GM20000 (cell line): ENCODE data around the gene ALDH1A3.

ENCODE experiments used
- DNase-seq: peaks from one replicate; pipeline ENCODE4 v3.0.0; 2012; ENCODE audit warnings: low spot score
- TF ChIP-seq, protein P1 (sequence below): IDR thresholded peaks from 2 replicates; pipeline ENCODE4 v1.5.1; 2012; ENCODE audit warnings: mild to moderate bottlenecking, control low read depth; ENCODE audit errors: extremely low read depth, missing control alignments

Gene ALDH1A3

DNA sequence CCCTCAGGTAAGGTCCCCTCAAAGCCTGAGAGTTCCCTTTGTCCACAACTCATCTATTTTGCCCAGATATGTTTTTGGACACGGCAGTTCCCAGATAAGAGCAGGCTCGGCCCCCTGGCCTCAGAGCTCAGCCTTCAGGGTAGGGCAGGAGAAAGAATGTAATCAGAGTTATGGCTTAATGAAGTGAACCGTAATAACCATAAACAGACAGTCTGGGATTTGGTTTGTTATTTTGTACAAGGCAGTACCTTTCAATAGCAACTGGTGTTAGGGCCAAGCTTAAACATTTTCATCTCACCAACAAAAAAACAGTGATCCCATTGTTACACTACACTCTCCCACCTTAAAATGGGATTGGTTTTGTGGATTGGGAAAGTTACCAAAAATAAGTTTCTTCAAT, 12.2 kb upstream of the ALDH1A3 start:
- TF ChIP-seq, protein P1, sequence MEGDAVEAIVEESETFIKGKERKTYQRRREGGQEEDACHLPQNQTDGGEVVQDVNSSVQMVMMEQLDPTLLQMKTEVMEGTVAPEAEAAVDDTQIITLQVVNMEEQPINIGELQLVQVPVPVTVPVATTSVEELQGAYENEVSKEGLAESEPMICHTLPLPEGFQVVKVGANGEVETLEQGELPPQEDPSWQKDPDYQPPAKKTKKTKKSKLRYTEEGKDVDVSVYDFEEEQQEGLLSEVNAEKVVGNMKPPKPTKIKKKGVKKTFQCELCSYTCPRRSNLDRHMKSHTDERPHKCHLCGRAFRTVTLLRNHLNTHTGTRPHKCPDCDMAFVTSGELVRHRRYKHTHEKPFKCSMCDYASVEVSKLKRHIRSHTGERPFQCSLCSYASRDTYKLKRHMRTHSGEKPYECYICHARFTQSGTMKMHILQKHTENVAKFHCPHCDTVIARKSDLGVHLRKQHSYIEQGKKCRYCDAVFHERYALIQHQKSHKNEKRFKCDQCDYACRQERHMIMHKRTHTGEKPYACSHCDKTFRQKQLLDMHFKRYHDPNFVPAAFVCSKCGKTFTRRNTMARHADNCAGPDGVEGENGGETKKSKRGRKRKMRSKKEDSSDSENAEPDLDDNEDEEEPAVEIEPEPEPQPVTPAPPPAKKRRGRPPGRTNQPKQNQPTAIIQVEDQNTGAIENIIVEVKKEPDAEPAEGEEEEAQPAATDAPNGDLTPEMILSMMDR: no peak
- DNase-seq: no peak

DNA sequence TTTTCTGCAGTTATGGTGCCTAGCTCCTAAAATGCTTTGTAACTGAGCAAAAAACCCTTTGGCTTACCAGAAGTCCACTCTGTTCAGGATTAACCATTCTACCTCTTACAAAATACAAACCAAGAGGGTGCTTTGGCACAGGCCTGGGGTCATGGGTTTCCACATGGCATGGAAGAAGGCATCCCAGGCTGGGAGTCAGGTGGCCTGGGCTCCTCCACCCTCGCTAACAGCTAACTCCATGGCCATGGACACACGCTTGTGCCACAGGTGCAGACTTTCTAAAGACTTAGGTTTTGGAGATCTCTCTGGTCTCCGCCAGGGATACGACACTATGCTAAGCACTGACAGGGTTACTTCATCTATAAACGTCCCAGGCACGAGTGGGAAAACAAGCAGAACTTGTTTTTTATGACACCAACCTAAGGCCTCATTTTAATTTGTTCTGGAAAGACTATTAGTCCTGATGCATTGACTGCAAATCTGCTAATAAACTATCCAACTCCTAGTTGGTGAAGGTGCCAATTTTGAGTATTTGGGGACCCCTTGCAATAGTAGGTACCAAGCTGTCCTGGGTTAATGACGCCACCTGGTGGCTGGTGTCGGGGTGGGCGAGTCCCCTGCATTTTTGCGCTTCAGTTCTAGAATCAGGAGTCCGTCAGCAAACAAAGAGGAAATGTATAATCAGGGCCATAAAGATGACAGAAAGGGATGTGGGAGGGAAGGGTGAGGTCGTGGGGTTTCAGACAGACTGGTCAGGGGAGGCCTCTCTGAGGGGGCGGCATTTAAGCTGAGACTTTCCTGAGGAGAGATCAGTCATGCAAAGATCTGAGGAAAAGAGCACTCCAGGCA, 10.3 kb upstream of the ALDH1A3 start:
- DNase-seq: no peak
- TF ChIP-seq, protein P1: peak; percentile 13

DNA sequence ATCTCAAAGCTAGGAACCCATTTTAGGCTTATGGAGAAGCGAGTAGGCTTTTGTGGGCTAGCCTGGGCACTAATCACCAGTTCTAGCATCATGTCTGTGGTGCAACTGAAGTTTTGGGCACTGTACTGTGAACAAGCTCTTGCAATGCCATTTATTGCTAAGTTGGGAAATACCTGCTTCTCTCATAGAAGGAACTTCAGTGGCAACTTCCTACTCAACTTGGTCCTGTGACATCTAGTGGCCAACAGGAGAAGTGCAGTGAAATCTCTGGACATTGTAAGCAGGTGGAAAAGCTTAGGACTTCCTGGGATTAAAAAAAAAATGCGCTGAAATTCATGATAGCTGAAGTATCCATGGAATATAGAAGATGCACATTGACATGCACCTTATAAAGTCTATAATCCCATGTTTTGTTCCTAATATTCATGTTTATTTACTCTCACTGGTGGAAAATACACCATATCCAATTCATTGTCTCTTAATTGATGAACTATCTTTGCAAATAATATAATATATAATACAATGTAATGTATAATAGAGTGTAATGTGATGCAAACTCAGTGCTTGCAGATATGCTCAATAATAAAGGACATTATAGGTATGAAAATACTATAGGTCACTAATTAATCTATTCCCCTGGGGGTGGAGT, 6.5 kb upstream of the ALDH1A3 start:
- TF ChIP-seq, protein P1: peak; percentile 79
- peak; percentile 83 for DNase-seq

DNA sequence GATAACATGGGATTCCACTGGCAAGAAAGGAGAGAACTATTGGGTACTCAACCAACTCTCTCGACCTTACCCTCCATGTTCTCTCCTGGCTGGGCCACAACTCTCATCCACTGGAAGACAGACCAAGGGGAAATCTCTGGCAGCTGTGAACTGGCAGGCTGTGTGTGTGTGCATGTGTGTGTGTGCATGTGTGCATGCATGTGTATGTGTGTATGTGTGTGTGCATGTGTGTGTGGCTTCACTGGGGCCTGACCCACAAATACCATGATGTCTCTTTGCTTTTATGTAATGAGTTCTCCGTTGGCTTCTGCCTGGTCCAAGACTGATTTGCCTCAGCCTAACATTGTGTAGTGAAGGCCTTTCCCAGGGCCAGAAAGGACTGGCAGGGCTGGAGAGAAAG, 4.1 kb upstream of the ALDH1A3 start:
- DNase-seq: no peak
- TF ChIP-seq, protein P1: no peak

- TF ChIP-seq, protein P1: no peak
- no peak for DNase-seq
Measured at GRCh38 chr15:100875976-100876375, 3.7 kb upstream of the ALDH1A3 start.

GRCh38 chr15:100877551-100877950, 2.1 kb upstream of the ALDH1A3 start:
- DNase-seq: no peak
- TF ChIP-seq, protein P1: no peak

DNA sequence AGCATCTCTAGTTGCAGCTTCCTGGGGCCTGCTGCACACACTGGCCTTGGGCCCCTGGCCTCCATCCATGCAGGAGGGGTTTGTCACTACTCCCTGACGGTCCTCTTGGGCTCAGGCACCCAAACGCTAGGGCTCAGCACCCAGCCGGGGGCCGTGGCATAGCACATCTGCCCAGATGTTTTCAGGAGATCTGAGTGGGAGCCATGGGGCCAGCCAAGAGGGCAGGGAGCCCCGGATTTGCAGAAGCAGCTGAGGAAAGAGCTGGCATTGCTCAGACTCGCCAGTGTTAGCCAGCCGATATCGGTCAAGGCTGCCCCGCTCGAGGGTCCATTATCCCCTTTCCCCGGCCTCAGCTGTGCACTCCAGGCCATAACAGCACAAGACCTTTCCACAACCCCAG, 1.5 kb upstream of the ALDH1A3 start:
- DNase-seq: no peak
- TF ChIP-seq, protein P1: no peak
